RWPE2 (cell line): ENCODE measurements around the gene FHIT.
A peak's percentile ranks its signal among the peaks of the same experiment; 100 is the strongest.
"Not testable (repeated sequence)": the region's sequence is repeated elsewhere in the genome, so short reads cannot be mapped to it uniquely, and the experiment has no call there.

Experiments used
- ATAC-seq: fragments of 200-7000 bp; cut with Tn5 transposase; 3 replicates; pipeline ENCODE4 v1.9.1; 2021; ENCODE audit warnings: low read depth
- DNase-seq: peaks from one replicate; pipeline ENCODE4 v3.0.0-alpha.2; 2020; ENCODE audit warnings: low spot score
- H3K27ac ChIP-seq: fragments of 450-650 bp; 2 replicates; pipeline ENCODE4 v1.5.1; 2017; ENCODE audit warnings: mild to moderate bottlenecking; ENCODE audit not compliant: poor library complexity, severe bottlenecking
- H3K27me3 ChIP-seq: fragments of 250-450 bp; sonication (Bioruptor Pico); 2 replicates; pipeline ENCODE4 v1.5.1; 2021; ENCODE audit warnings: mild to moderate bottlenecking, moderate library complexity; ENCODE audit not compliant: insufficient read depth, poor library complexity, severe bottlenecking
- H3K36me3 ChIP-seq: fragments of 250-450 bp; sonication (Bioruptor Pico); 2 replicates; pipeline ENCODE4 v1.5.1; 2020; ENCODE audit warnings: low read depth, mild to moderate bottlenecking, moderate library complexity
- H3K4me1 ChIP-seq: fragments of 250-450 bp; sonication (Bioruptor Pico); 2 replicates; pipeline ENCODE4 v1.5.1; 2021; ENCODE audit warnings: mild to moderate bottlenecking, moderate library complexity; ENCODE audit not compliant: insufficient read depth, poor library complexity, severe bottlenecking
- H3K4me3 ChIP-seq: fragments of 250-450 bp; sonication (Bioruptor Pico); 2 replicates; pipeline ENCODE4 v1.5.1; 2021; ENCODE audit warnings: mild to moderate bottlenecking, moderate library complexity; ENCODE audit not compliant: severe bottlenecking
- H3K9me3 ChIP-seq: fragments of 250-450 bp; sonication (Bioruptor Pico); 2 replicates; pipeline ENCODE4 v1.5.1; 2021; ENCODE audit warnings: mild to moderate bottlenecking, moderate library complexity; ENCODE audit not compliant: severe bottlenecking
- TF ChIP-seq, protein P1 (sequence below): fragments of 450-650 bp; IDR thresholded peaks from one replicate; pipeline ENCODE4 v1.5.1; 2017; ENCODE audit warnings: mild to moderate bottlenecking, moderate library complexity; ENCODE audit not compliant: poor library complexity, severe bottlenecking

The FHIT gene

DNA sequence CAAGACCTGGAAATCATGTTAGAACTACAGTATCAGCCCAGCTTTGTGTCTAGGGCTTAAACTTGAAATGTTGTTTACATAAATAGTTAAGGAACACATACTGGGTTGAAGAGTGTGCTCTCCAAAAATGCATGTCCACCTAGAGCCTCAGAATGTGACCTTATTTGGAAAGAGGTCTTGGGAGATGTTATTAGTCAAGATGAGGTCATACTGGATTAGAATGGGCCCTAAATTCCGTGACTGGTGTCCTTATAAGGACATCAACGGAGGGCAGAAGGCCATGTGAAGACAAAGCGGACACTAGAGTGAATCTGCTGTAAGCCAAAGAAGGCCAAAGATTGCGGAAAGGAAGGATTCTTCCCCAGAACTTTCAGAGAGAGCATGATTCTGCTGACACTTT lies 1442.2 kb downstream of the FHIT start:
- H3K36me3 ChIP-seq, result no peaks in the 10 kb centered on the region
- no peaks in the 10 kb centered on the region for H3K27me3 ChIP-seq
- ATAC-seq, result peak; percentile 44; the same call in 1 of the 3 replicates
- DNase-seq, result no peak
- no peaks in the 10 kb centered on the region for H3K4me1 ChIP-seq
- no peak overlapping the region for H3K27ac ChIP-seq
- no peaks in the 10 kb centered on the region for H3K9me3 ChIP-seq
- TF ChIP-seq, protein P1, sequence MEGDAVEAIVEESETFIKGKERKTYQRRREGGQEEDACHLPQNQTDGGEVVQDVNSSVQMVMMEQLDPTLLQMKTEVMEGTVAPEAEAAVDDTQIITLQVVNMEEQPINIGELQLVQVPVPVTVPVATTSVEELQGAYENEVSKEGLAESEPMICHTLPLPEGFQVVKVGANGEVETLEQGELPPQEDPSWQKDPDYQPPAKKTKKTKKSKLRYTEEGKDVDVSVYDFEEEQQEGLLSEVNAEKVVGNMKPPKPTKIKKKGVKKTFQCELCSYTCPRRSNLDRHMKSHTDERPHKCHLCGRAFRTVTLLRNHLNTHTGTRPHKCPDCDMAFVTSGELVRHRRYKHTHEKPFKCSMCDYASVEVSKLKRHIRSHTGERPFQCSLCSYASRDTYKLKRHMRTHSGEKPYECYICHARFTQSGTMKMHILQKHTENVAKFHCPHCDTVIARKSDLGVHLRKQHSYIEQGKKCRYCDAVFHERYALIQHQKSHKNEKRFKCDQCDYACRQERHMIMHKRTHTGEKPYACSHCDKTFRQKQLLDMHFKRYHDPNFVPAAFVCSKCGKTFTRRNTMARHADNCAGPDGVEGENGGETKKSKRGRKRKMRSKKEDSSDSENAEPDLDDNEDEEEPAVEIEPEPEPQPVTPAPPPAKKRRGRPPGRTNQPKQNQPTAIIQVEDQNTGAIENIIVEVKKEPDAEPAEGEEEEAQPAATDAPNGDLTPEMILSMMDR, result no peak
- H3K4me3 ChIP-seq, result no peak overlapping the region

DNA sequence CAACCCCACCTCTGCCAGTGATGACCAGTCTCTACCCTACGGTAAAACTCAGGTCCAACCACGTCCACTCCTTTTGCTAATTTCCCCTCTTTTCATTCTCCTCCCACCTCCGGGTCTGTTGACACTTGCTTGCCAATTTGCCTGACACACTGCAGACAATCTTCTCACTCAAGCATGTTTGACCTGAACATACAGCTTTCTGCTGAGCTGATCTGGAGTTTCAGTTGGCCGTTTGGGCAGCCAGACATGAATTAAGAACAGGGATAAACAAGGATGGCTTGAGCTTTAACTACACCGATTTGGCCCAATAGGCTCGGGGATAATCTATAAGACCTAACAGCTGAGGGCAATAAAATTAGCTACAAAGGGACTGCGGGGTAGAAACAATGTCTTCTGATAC lies 1442.8 kb downstream of the FHIT start:
- H3K27ac ChIP-seq, result no peak overlapping the region
- H3K36me3 ChIP-seq, result no peaks in the 10 kb centered on the region
- no peak overlapping the region for H3K4me3 ChIP-seq
- TF ChIP-seq, protein P1, result no peak
- no peak for DNase-seq
- no peaks in the 10 kb centered on the region for H3K4me1 ChIP-seq
- H3K27me3 ChIP-seq, result no peaks in the 10 kb centered on the region
- no peaks in the 10 kb centered on the region for H3K9me3 ChIP-seq
- no peak for ATAC-seq

- peaks cover 4% of the 10 kb centered on the region for H3K4me1 ChIP-seq
- H3K4me3 ChIP-seq, result no peak overlapping the region
- no peak overlapping the region for H3K27ac ChIP-seq
- ATAC-seq (no peak), DNase-seq (no peak)
- H3K9me3 ChIP-seq, result no peaks in the 10 kb centered on the region
- H3K36me3 ChIP-seq, result no peaks in the 10 kb centered on the region
- TF ChIP-seq, protein P1, result no peak
- no peaks in the 10 kb centered on the region for H3K27me3 ChIP-seq
These were observed 1448.0 kb downstream of the FHIT start for GRCh38 chr3:59803268-59803667.

DNA sequence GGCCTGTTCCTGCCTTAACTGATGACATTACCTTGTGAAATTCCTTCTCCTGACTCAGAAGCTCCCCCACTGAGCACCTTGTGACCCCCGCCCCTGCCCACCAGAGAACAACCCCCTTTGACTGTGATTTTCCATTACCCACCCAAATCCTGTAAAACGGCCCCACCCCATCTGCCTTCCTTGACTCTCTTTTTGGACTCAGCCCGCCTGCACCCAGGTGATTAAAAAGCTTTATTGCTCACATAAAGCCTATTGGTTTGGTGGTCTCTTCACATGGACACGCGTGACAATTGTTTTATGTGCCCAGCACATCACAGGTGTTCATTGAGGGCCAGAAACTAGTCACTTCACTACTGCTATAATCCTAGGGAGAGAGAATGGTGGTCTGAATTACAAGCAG lies 1448.8 kb downstream of the FHIT start:
- ATAC-seq, result not testable (repeated sequence)

GRCh38 chr3:59802045-59802444 lies 1449.2 kb downstream of the FHIT start:
- TF ChIP-seq, protein P1, result no peak
- Histone ChIP-seq H3K27me3 (no peaks in the 10 kb centered on the region), H3K4me1 (peaks cover 4% of the 10 kb centered on the region), H3K9me3 (no peaks in the 10 kb centered on the region), H3K4me3 (no peak overlapping the region), H3K27ac (no peak overlapping the region), H3K36me3 (no peaks in the 10 kb centered on the region)
- ATAC-seq, result no peak
- no peak for DNase-seq

More for the DNA sequence above, 1448.8 kb downstream of the FHIT start:
- H3K27ac ChIP-seq, H3K36me3 ChIP-seq, DNase-seq, H3K4me1 ChIP-seq, H3K9me3 ChIP-seq, H3K4me3 ChIP-seq, H3K27me3 ChIP-seq: not testable (repeated sequence)
